Measurements from ENCODE around the gene NDUFS4.

DNA sequence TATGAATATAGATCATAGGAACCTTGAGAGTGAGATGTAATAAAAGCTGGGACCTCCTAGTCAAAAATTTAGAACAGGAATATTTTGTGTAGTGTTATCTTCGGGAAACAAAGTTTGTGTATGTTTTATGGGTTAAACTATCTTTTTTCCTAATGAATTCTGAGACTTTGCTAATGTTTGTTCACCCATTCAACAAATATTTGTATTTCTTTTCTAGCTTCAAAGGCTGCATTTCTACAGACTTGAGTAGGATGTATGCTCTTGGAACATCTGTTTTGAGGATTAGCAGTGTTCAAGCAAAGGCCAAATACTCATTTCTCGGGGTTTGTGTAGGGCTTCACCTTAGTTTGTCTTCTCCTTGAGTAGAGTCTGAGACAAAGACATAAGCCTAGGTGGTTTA is 16.2 kb downstream of the NDUFS4 start:
- TF ChIP-seq CTCF (IDR thresholded peaks at IDR 0.05) (no peak), POLR2A (IDR thresholded peaks at IDR 0.05) (no peak), EP300 (IDR thresholded peaks at IDR 0.05) (no peak), POLR2AphosphoS5 (IDR thresholded peaks at IDR 0.05) (no peak)

Data from upper lobe of left lung (tissue), 4 donors.